ENCODE results near the gene SPOCD1. TPM values are rescaled to one million over a fixed set of nuclear protein-coding genes. Genes with fewer than 3 reads are reported as not detected.
A peak's percentile ranks its signal among the peaks of the same experiment; 100 is the strongest.

The SPOCD1 gene
- total and polyA plus RNA-seq, 4 donors: under 0.01 to 0.19 (median 0.12) TPM; not detected in 1

- WGBS: 8% methylated on average over 39 of the region's 39 CpGs
Measured at GRCh38 chr1:31788138-31788824, 27.5 kb downstream of the SPOCD1 start.

GRCh38 chr1:31787786-31788137 lies 28.1 kb downstream of the SPOCD1 start:
- no peaks in the 10 kb centered on the region for H3K9me3 ChIP-seq (ENCODE audit: control insufficient read depth in 4 of 4, low read length in 3 of 4)
- no peaks in the 10 kb centered on the region for H3K27me3 ChIP-seq (ENCODE audit: control insufficient read depth in 4 of 4, insufficient read depth in 4 of 4, low read length in 3 of 4)
- DNase-seq (ENCODE audit: low spot score): no peak
- TF ChIP-seq YY1 (IDR thresholded peaks at IDR 0.05) (no peak), FOXA1 (IDR thresholded peaks at IDR 0.05) (no peak), RXRA (IDR thresholded peaks at IDR 0.05) (no peak), FOXA2 (IDR thresholded peaks at IDR 0.05) (no peak), HNF4G (IDR thresholded peaks at IDR 0.05) (no peak), JUND (IDR thresholded peaks at IDR 0.05) (no peak), ZBTB33 (IDR thresholded peaks at IDR 0.05) (no peak)
- 64% methylated on average over 1 of the region's 1 CpG for WGBS
- H3K27ac ChIP-seq (ENCODE audit: low read depth in 1 of 2, low read length in 2 of 2): no peak overlapping the region
- no peaks in the 10 kb centered on the region for H3K36me3 ChIP-seq (ENCODE audit: control insufficient read depth in 4 of 4, insufficient read depth in 3 of 4, low read depth in 1 of 4, low read length in 3 of 4)
- no peak overlapping the region for H3K9ac ChIP-seq (ENCODE audit: low read depth in 1 of 2, low read length in 2 of 2)
- H3K4me3 ChIP-seq (ENCODE audit: low read depth in 1 of 3, low read length in 3 of 3): no peak overlapping the region
- peaks cover 0 to 12% (median 6%) of the 10 kb centered on the region in 4 donors for H3K4me1 ChIP-seq (ENCODE audit: control insufficient read depth in 4 of 4, insufficient read depth in 4 of 4, low read length in 3 of 4)

More at GRCh38 chr1:31788138-31788824, 27.5 kb downstream of the SPOCD1 start:
- peak overlapping the region; percentile 30 to 63 (median 57) for H3K4me3 ChIP-seq (ENCODE audit: low read depth in 1 of 3, low read length in 3 of 3)
- no peaks in the 10 kb centered on the region for H3K36me3 ChIP-seq (ENCODE audit: control insufficient read depth in 4 of 4, insufficient read depth in 3 of 4, low read depth in 1 of 4, low read length in 3 of 4)
- H3K27me3 ChIP-seq (ENCODE audit: control insufficient read depth in 4 of 4, insufficient read depth in 4 of 4, low read length in 3 of 4): no peaks in the 10 kb centered on the region
- H3K9ac ChIP-seq (ENCODE audit: low read depth in 1 of 2, low read length in 2 of 2): no peak overlapping the region
- H3K4me1 ChIP-seq (ENCODE audit: control insufficient read depth in 4 of 4, insufficient read depth in 4 of 4, low read length in 3 of 4): peaks cover 0 to 12% (median 6%) of the 10 kb centered on the region in 4 donors
- H3K27ac ChIP-seq (ENCODE audit: low read depth in 1 of 2, low read length in 2 of 2): peak overlapping the region; percentile 5 to 61
- peak; percentile 88 for DNase-seq (ENCODE audit: low spot score)
- TF ChIP-seq GABPA (IDR thresholded peaks at IDR 0.05 in 1 of 2, conservative IDR thresholded peaks at IDR 0.05 in 1 of 2): peak in 1 of 2 donors; percentile 69
- no peak for TF ChIP-seq ATF3 (IDR thresholded peaks at IDR 0.05)
- H3K9me3 ChIP-seq (ENCODE audit: control insufficient read depth in 4 of 4, low read length in 3 of 4): no peaks in the 10 kb centered on the region

GRCh38 chr1:31787261-31787660 lies 28.6 kb downstream of the SPOCD1 start:
- Histone ChIP-seq H3K9me3 (ENCODE audit: control insufficient read depth in 4 of 4, low read length in 3 of 4) (no peaks in the 10 kb centered on the region), H3K27ac (ENCODE audit: low read depth in 1 of 2, low read length in 2 of 2) (no peak overlapping the region), H3K9ac (ENCODE audit: low read depth in 1 of 2, low read length in 2 of 2) (no peak overlapping the region), H3K4me1 (ENCODE audit: control insufficient read depth in 4 of 4, insufficient read depth in 4 of 4, low read length in 3 of 4) (peaks cover 0 to 12% (median 6%) of the 10 kb centered on the region in 4 donors), H3K4me3 (ENCODE audit: low read depth in 1 of 3, low read length in 3 of 3) (no peak overlapping the region), H3K36me3 (ENCODE audit: control insufficient read depth in 4 of 4, insufficient read depth in 3 of 4, low read depth in 1 of 4, low read length in 3 of 4) (no peaks in the 10 kb centered on the region), H3K27me3 (ENCODE audit: control insufficient read depth in 4 of 4, insufficient read depth in 4 of 4, low read length in 3 of 4) (no peaks in the 10 kb centered on the region)
- WGBS: 86% methylated on average over 3 of the region's 3 CpGs
- TF ChIP-seq RXRA (IDR thresholded peaks at IDR 0.05): no peak
- TF ChIP-seq RAD21 (IDR thresholded peaks at IDR 0.05): no peak
- TF ChIP-seq ZBTB33 (IDR thresholded peaks at IDR 0.05): no peak
- TF ChIP-seq CTCF (IDR thresholded peaks at IDR 0.05; ENCODE audit: low read depth, low read length, missing input control): no peak
- TF ChIP-seq FOXA1 (IDR thresholded peaks at IDR 0.05): no peak
- no peak for TF ChIP-seq SP1 (IDR thresholded peaks at IDR 0.05)
- no peak for TF ChIP-seq HNF4G (IDR thresholded peaks at IDR 0.05)
- no peak for TF ChIP-seq TAF1 (conservative IDR thresholded peaks at IDR 0.05)
- DNase-seq (ENCODE audit: low spot score): no peak

All from liver (tissue), 9 donors.